ENCODE data around the gene DLG3. TPM values are rescaled to one million over a fixed set of nuclear protein-coding genes. Genes with fewer than 3 reads are reported as not detected.

DLG3 gene
- total RNA-seq, 1 experiment from 2014 or later, result 71.2 TPM

GRCh38 chrX:70456256-70456655, 11.6 kb downstream of the DLG3 start:
- Histone ChIP-seq H3K27ac (ENCODE audit: insufficient read length, low read depth, low read length) (no peak overlapping the region), H2AFZ (ENCODE audit: low read length) (no peak overlapping the region)

More at GRCh38 chrX:70456256-70456655, 11.6 kb downstream of the DLG3 start:
- Histone ChIP-seq H3K9ac (ENCODE audit: extremely low read depth, insufficient read length, low read length) (peak overlapping the region; percentile 77), H3K4me1 (ENCODE audit: insufficient read depth, low read length) (no peaks in the 10 kb centered on the region), H3K56ac (ENCODE audit: insufficient read length, low read depth, low read length) (no peak overlapping the region), H2BK5ac (ENCODE audit: insufficient read length, low read length) (no peak overlapping the region), H3K79me1 (ENCODE audit: insufficient read depth, low read depth, low read length, poor library complexity, severe bottlenecking) (no peaks in the 10 kb centered on the region), H3K79me2 (ENCODE audit: insufficient read depth, low read length) (peaks cover 24% of the 10 kb centered on the region), H3K23ac (ENCODE audit: insufficient read length, low read depth, low read length) (no peak overlapping the region), H2BK12ac (ENCODE audit: insufficient read length, low read depth, low read length) (no peak overlapping the region), H4K91ac (ENCODE audit: insufficient read length, low read depth, low read length) (no peak overlapping the region), H3K4me2 (ENCODE audit: insufficient read depth, insufficient read length, low read length) (peak overlapping the region; percentile 76), H2BK20ac (ENCODE audit: low read depth, low read length, poor library complexity, severe bottlenecking) (no peak overlapping the region), H2AK5ac (ENCODE audit: insufficient read length, low read length) (no peak overlapping the region), H3K9me3 (ENCODE audit: control insufficient read depth, low read depth, low read length) (peaks cover 10% of the 10 kb centered on the region), H4K5ac (ENCODE audit: insufficient read length, low read depth, low read length) (no peak overlapping the region), H3K23me2 (ENCODE audit: insufficient read length, low read depth, low read length, poor library complexity, severe bottlenecking) (peaks cover 4% of the 10 kb centered on the region), H4K20me1 (ENCODE audit: control insufficient read depth, insufficient read depth, insufficient read length) (no peaks in the 10 kb centered on the region), H3K14ac (ENCODE audit: insufficient read depth, low read length) (no peak overlapping the region), H3K4ac (ENCODE audit: low read depth, low read length) (no peak overlapping the region), H2BK15ac (ENCODE audit: low read depth, low read length) (no peak overlapping the region), H2BK120ac (ENCODE audit: low read depth, low read length, poor library complexity, severe bottlenecking) (no peak overlapping the region), H3K27me3 (ENCODE audit: insufficient read depth, low read length) (no peaks in the 10 kb centered on the region), H3K18ac (ENCODE audit: insufficient read length, low read depth, low read length) (no peak overlapping the region), H4K8ac (replicated peaks; ENCODE audit: insufficient read length, low read depth, low read length) (no peak overlapping the region), H3T11ph (ENCODE audit: low read length) (no peak overlapping the region)
- H3K27ac Mint-ChIP-seq, result peak overlapping the region in 2 of 3 experiments; percentile 40 to 94; a peak in 2 of 7 replicates
- no peak for TF ChIP-seq CTCF (conservative IDR thresholded peaks at IDR 0.05)
- H3K27me3 Mint-ChIP-seq (ENCODE audit: low read depth), result no peaks in the 10 kb centered on the region; the same call in 1 of the 2 replicates
- H3K36me3 Mint-ChIP-seq (ENCODE audit: insufficient read depth in 1 of 3, low read depth in 3 of 3), result peaks cover 18 to 41% (median 40%) of the 10 kb centered on the region in 3 experiments
- DNase-seq, result no peak
- WGBS (ENCODE audit: extremely low coverage, insufficient read length, low lambda C conversion rate), result no CpG with 5 or more reads among the region's 2 CpGs
- H3K4me3 Mint-ChIP-seq, result peak overlapping the region; percentile 89 to 95
- H3K9me3 Mint-ChIP-seq, result peaks cover 70% of the 10 kb centered on the region in 2 experiments
- H3K4me1 Mint-ChIP-seq, result peaks cover 32 to 38% of the 10 kb centered on the region in 2 experiments

Data from H9 (cell line).